ENCODE data around the gene TESPA1. TPM values are rescaled to one million over a fixed set of nuclear protein-coding genes. Genes with fewer than 3 reads are reported as not detected.

The TESPA1 gene
- total RNA-seq, 1 experiment from 2014 or later = not detected

GRCh38 chr12:54974279-54974678, 10.3 kb downstream of the TESPA1 start:
- CTCF ChIA-PET = no interaction called here

GRCh38 chr12:54973556-54973955, 11.0 kb downstream of the TESPA1 start:
- H3K36me3 ChIP-seq (ENCODE audit: control insufficient read depth, insufficient read depth, low read length) = no peaks in the 10 kb centered on the region
- H3K36me3 Mint-ChIP-seq (ENCODE audit: insufficient read depth, unreplicated experiment) = no peaks in the 10 kb centered on the region
- no peak for TF ChIP-seq CTCF (IDR thresholded peaks at IDR 0.05; ENCODE audit: insufficient read depth in 1 of 2, low read depth in 1 of 2, low read length in 1 of 2, severe bottlenecking in 1 of 2, unreplicated experiment in 1 of 2)
- intact Hi-C loops (cut with micrococcal nuclease; ENCODE audit: unreplicated experiment) = no loop called here
- H3K27ac Mint-ChIP-seq (ENCODE audit: unreplicated experiment) = no peak overlapping the region
- H3K4me3 Mint-ChIP-seq (ENCODE audit: unreplicated experiment) = no peak overlapping the region
- peaks cover 7% of the 10 kb centered on the region for H3K4me1 Mint-ChIP-seq (ENCODE audit: low read depth, unreplicated experiment)
- no peaks in the 10 kb centered on the region for H3K27me3 ChIP-seq (replicated peaks; ENCODE audit: control insufficient read depth, insufficient read depth, low read length)
- no peak overlapping the region for H3K4me3 ChIP-seq (ENCODE audit: low read depth, low read length)
- ChIA-PET POLR2A (no interaction called here), CTCF (no interaction called here)
- H3K9me3 Mint-ChIP-seq (ENCODE audit: unreplicated experiment) = no peaks in the 10 kb centered on the region
- BruUV-seq (replicated peaks) = no TSS peak
- no peaks in the 10 kb centered on the region for H3K9me3 ChIP-seq
- no peak for DNase-seq
- peaks cover under 1% of the 10 kb centered on the region for H3K27me3 Mint-ChIP-seq (ENCODE audit: insufficient read depth, unreplicated experiment)
- H3K4me1 ChIP-seq = no peaks in the 10 kb centered on the region; the same call in 1 of the 2 replicates

More at GRCh38 chr12:54974279-54974678, 10.3 kb downstream of the TESPA1 start:
- Histone ChIP-seq H3K27me3 (replicated peaks; ENCODE audit: control insufficient read depth, insufficient read depth, low read length) (no peaks in the 10 kb centered on the region), H3K9me3 (no peaks in the 10 kb centered on the region), H3K4me3 (ENCODE audit: low read depth, low read length) (no peak overlapping the region), H3K4me1 (no peaks in the 10 kb centered on the region; the same call in 1 of the 2 replicates), H3K36me3 (ENCODE audit: control insufficient read depth, insufficient read depth, low read length) (no peaks in the 10 kb centered on the region)
- Mint-ChIP-seq H3K4me1 (ENCODE audit: low read depth, unreplicated experiment) (peaks cover 7% of the 10 kb centered on the region), H3K27ac (ENCODE audit: unreplicated experiment) (no peak overlapping the region), H3K4me3 (ENCODE audit: unreplicated experiment) (no peak overlapping the region), H3K27me3 (ENCODE audit: insufficient read depth, unreplicated experiment) (peaks cover 4% of the 10 kb centered on the region), H3K9me3 (ENCODE audit: unreplicated experiment) (no peaks in the 10 kb centered on the region), H3K36me3 (ENCODE audit: insufficient read depth, unreplicated experiment) (no peaks in the 10 kb centered on the region)
- no peak for DNase-seq
- no peak for TF ChIP-seq CTCF (IDR thresholded peaks at IDR 0.05; ENCODE audit: insufficient read depth in 1 of 2, low read depth in 1 of 2, low read length in 1 of 2, severe bottlenecking in 1 of 2, unreplicated experiment in 1 of 2)
- POLR2A ChIA-PET = no interaction called here
- BruUV-seq (replicated peaks) = no TSS peak
- intact Hi-C loops (cut with micrococcal nuclease; ENCODE audit: unreplicated experiment) = no loop called here

GRCh38 chr12:54970741-54971140, 13.8 kb downstream of the TESPA1 start:
- Histone ChIP-seq H3K27me3 (replicated peaks; ENCODE audit: control insufficient read depth, insufficient read depth, low read length) (no peaks in the 10 kb centered on the region), H3K4me1 (no peaks in the 10 kb centered on the region; the same call in 1 of the 2 replicates), H3K4me3 (ENCODE audit: low read depth, low read length) (no peak overlapping the region), H3K36me3 (ENCODE audit: control insufficient read depth, insufficient read depth, low read length) (no peaks in the 10 kb centered on the region), H3K9me3 (no peaks in the 10 kb centered on the region)
- intact Hi-C loops (cut with micrococcal nuclease; ENCODE audit: unreplicated experiment) = no loop called here
- Mint-ChIP-seq H3K4me3 (ENCODE audit: unreplicated experiment) (no peak overlapping the region), H3K27ac (ENCODE audit: unreplicated experiment) (no peak overlapping the region), H3K9me3 (ENCODE audit: unreplicated experiment) (no peaks in the 10 kb centered on the region), H3K36me3 (ENCODE audit: insufficient read depth, unreplicated experiment) (no peaks in the 10 kb centered on the region), H3K4me1 (ENCODE audit: low read depth, unreplicated experiment) (no peaks in the 10 kb centered on the region), H3K27me3 (ENCODE audit: insufficient read depth, unreplicated experiment) (peaks cover 2% of the 10 kb centered on the region)
- ChIA-PET CTCF (no interaction called here), POLR2A (no interaction called here)
- no peak for TF ChIP-seq CTCF (IDR thresholded peaks at IDR 0.05; ENCODE audit: insufficient read depth in 1 of 2, low read depth in 1 of 2, low read length in 1 of 2, severe bottlenecking in 1 of 2, unreplicated experiment in 1 of 2)
- DNase-seq = no peak
- no TSS peak for BruUV-seq (replicated peaks)
